ENCODE measurements around the gene PIK3CB.
"Not testable (repeated sequence)": the region's sequence is repeated elsewhere in the genome, so short reads cannot be mapped to it uniquely, and the experiment has no call there.

The PIK3CB gene

GRCh38 chr3:138846262-138846791, 11.6 kb upstream of the PIK3CB start:
- no peak for DNase-seq

DNA sequence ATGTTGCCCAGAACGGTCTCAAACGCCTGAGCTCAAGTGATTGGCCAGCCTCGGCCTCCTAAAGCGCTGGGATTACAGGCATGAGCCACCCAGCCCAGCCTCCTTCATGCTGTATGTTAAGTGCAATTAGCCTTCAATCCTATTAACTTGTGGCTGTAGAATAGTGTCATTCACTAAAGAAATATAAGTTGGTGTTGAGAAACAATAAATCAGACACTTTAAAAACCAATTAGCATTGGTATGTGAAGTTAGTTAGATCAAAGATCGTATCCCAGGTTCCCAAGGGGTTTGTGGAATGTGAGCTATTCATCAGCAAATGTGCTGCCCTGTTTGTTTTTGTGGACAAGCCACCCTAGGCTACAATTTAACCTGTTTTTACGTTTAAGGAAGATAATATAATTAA, 11.0 kb upstream of the PIK3CB start:
- DNase-seq = no peak

DNA sequence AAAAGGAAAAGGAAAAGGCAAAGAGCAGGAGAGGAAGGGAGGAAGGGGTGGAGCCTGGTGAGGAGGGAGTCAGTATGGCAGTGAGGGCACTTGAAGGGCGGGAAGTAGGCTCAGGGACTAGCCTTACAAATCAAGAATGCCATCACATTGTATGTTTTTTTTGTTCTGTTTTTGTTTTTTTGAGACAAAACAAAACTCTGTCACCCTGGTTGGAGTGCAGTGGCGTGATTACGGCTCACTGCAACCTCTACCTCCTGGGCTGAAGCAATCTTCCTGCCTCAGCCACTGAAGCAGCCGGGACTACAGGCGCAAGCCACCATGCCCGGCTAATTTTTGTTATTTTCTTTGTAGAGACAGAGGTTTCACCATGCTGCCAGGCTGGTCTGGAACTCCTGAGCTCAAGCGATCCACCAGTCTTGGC, 10.5 kb upstream of the PIK3CB start:
- no peak for DNase-seq

DNA sequence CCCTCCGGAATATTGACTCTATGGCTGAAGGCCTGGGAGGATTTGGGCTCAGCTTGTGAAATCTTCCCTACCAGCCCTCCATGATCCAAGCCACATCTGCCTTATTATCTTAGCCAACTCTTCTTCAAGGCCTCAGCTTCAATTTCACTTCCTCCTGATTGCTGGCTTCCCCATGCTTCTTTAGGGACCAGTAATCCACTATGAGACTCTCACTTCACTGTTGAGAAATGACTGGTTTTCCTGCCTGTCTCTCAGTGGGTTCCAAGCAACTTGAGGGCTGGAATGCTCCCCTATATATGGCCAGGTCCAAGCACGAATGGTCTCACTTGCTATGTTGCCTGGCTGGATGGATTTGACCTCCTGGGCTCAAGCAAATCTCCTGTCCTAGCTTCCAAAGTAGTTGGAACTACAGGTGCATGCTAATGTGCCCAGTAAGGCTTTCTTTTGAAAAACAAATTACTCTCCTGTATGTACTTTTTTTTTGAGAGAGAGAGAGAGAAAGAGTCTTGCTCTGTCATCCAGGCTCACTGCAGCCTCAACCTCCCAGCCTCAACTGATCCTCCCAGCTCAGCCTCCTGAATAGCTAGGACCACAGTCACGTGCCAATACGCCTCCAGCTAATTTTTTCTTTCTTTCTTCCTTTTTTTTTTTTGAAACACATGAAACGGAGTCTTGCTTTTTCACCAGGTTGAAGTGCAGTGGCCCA, 7.9 kb upstream of the PIK3CB start:
- DNase-seq = no peak

- DNase-seq = not testable (repeated sequence)
These were observed 3.7 kb upstream of the PIK3CB start for GRCh38 chr3:138838385-138838784.

- not testable (repeated sequence) for DNase-seq
These were observed 1.1 kb upstream of the PIK3CB start for GRCh38 chr3:138835846-138836245.

- DNase-seq = no peak
These were observed 649 bp upstream of the PIK3CB start for GRCh38 chr3:138835397-138835757.

- DNase-seq = no peak
These were observed 681 bp downstream of the PIK3CB start for GRCh38 chr3:138833899-138834595.

DNA sequence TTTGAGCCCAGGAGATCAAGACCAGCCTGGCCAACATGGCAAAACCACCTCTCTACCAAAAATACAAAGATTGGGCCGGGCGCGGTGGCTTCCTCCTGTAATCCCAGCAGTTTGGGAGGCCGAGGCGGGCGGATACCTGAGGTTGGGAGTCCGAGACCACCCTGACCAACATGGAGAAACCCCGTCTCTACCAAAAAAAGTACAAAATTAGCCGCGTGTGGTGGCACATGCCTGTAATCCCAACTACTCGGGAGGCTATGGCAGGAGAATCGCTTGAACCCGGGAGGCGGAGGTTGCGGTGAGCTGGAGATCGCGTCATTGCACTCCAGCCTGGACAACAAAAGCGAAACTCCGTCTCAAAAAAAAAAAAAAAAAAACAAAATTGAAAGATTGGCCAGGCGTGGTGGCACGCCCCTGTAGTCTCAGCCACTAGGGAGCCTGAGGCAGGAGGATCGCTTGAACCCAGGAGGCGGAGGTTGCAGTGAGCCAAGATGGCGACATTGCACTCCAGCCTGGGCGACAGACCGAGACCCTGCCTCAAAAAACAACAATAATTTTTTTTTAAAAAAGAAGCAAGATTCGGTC, 2.2 kb downstream of the PIK3CB start:
- DNase-seq = not testable (repeated sequence)

DNA sequence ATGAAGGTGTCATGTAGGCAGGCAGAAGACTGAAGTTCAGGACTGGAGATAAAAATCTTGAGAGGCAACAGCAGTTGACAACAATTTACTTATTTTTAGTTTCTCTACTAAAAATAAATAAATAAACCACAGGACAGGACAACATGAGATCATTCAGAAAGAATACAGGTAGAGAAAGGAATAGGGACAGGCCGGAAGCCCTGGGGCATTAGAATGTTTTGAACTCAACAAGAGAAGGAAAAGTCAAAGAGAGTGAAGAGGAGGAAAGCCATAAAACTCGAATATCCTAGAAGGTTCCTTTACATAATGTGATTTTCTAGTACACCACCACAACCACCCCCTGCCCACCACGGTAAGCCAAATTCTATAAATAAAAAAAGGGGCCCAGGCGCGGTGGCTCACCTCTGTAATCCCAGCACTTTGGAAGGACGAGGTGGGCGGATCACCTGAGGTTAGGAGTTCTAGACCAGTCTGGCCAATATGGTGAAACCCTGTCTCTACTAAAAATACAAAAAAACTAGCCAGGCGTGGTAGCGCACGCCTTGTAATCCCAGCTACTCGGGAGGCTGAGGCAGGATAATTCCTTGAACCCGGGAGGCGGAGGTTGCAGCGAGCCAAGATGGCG, 4.7 kb downstream of the PIK3CB start:
- no peak for DNase-seq

- no peak for DNase-seq
These were observed 5.6 kb downstream of the PIK3CB start for GRCh38 chr3:138829097-138829496.

DNA sequence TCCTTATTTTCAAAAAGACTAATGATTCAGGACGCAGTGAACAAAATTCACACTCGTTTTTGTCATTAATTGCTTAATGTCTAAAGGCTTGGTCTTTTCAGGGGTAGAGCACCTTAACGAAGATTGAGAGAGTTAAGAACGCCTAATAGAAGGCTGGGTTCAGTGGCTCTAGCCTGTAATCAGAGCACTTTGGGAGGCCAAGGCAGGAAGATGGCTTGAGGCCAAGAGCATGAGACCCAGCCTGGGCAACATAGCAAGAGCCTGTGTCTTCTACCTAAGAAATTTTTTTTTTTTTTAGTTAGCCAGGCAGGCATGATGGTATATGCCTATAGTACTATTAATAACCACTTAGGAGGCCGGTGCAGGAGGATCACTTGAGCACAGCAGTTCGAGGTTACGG, 7.5 kb downstream of the PIK3CB start:
- no peak for DNase-seq

GRCh38 chr3:138825336-138825735, 9.4 kb downstream of the PIK3CB start:
- DNase-seq = no peak

- no peak for DNase-seq
These were observed 10.6 kb downstream of the PIK3CB start for GRCh38 chr3:138824114-138824506.

- DNase-seq = not testable (repeated sequence)
These were observed 14.3 kb downstream of the PIK3CB start for GRCh38 chr3:138820379-138820778.

DNA sequence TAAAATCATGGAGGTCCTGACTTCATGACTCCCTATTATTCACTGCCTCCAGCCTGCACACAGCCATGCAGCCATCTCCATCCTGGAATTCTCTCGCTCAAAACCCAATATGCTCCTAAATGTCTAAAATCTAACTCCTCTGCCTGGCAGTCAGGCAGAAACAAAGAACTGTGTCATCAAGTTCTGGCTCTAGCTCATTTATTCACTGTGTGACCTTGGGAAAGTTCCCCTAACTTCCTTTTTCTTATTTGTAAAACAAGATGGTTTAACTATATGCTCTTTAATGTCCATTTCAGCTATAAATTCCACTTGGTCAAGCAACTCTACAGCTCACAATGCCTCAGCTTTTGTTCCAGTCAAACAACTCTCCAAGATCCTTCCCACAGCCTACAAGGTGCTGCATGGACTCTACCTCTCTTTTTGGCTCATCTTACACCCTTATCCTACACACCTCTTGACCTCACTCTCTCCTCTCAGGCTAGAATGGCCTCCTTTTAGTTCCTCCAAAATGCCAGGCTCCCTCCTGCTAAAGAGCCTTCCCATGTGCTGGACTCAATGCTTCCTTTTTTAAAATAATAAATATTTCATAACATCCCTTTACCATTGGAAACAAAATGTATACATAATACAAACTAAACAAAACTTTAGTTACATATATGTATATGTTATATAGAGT, 16.4 kb downstream of the PIK3CB start:
- no peak for DNase-seq

- no peak for DNase-seq
These were observed 17.0 kb downstream of the PIK3CB start for GRCh38 chr3:138817695-138818094.

GRCh38 chr3:138812806-138813205, 21.9 kb downstream of the PIK3CB start:
- DNase-seq = no peak

GRCh38 chr3:138809500-138810256, 25.1 kb downstream of the PIK3CB start:
- no peak for DNase-seq

- no peak for DNase-seq
These were observed 28.2 kb downstream of the PIK3CB start for GRCh38 chr3:138806376-138807080.

GRCh38 chr3:138803006-138803653, 31.6 kb downstream of the PIK3CB start:
- no peak for DNase-seq
